Karpas-422 (cell line): ENCODE data around the gene DUOX1. TPM values are rescaled to one million over a fixed set of nuclear protein-coding genes. Genes with fewer than 3 reads are reported as not detected.

Source experiments
- DNase-seq: peaks from one replicate; pipeline ENCODE4 v3.0.0-alpha.2; 2015
- H2AFZ ChIP-seq: fragments of 200-600 bp; sonication (generic); 2 replicates; pipeline ENCODE4 v1.6.1; 2014; ENCODE audit warnings: antibody characterized with exemption, low read length, mixed read lengths
- H3K27ac ChIP-seq: fragments of 200-600 bp; sonication (generic); 2 replicates; pipeline ENCODE4 v1.5.1; 2014; ENCODE audit warnings: mild to moderate bottlenecking, low read length, moderate library complexity
- H3K27me3 ChIP-seq: fragments of 200-600 bp; sonication (generic); 2 replicates; pipeline ENCODE4 v1.6.1; 2014; ENCODE audit warnings: low read length, mixed read lengths
- H3K36me3 ChIP-seq: fragments of 200-600 bp; sonication (generic); 2 replicates; pipeline ENCODE4 v1.6.1; 2014; ENCODE audit warnings: low read length, mixed read lengths; ENCODE audit not compliant: insufficient read depth
- H3K4me1 ChIP-seq: fragments of 200-600 bp; sonication (generic); 2 replicates; pipeline ENCODE4 v1.6.1; 2014; ENCODE audit warnings: mild to moderate bottlenecking, low read length, mixed read lengths
- H3K4me2 ChIP-seq: fragments of 200-600 bp; sonication (generic); 2 replicates; pipeline ENCODE4 v1.6.1; 2014; ENCODE audit warnings: low read length, low read depth, mild to moderate bottlenecking; ENCODE audit not compliant: poor library complexity, severe bottlenecking
- H3K4me3 ChIP-seq: fragments of 200-600 bp; sonication (generic); 2 replicates; pipeline ENCODE4 v1.5.1; 2014; ENCODE audit warnings: mild to moderate bottlenecking, antibody characterized with exemption, low read length, mixed read lengths
- H3K79me2 ChIP-seq: fragments of 200-600 bp; sonication (generic); 2 replicates; pipeline ENCODE4 v1.6.1; 2014; ENCODE audit warnings: mild to moderate bottlenecking, low read length, mixed read lengths
- H3K9ac ChIP-seq: fragments of 200-600 bp; sonication (generic); 2 replicates; pipeline ENCODE4 v1.6.0; 2014; ENCODE audit warnings: low read length
- H3K9me2 ChIP-seq: fragments of 200-600 bp; sonication (generic), shearing (Covaris generic); replicated peaks from 2 replicates; pipeline ENCODE4 v1.6.0; 2014; ENCODE audit warnings: mild to moderate bottlenecking, low read length, moderate library complexity; ENCODE audit not compliant: insufficient read depth
- H3K9me3 ChIP-seq: fragments of 300-700, 200-600 bp; sonication (generic); 2 replicates; pipeline ENCODE4 v1.6.1; 2014; ENCODE audit warnings: low read length, mixed read lengths
- H4K20me1 ChIP-seq: fragments of 200-600 bp; sonication (generic); 2 replicates; pipeline ENCODE4 v1.6.1; 2014; ENCODE audit warnings: mild to moderate bottlenecking, antibody characterized with exemption, low read length, low read depth; ENCODE audit not compliant: insufficient read depth
- total RNA-seq: library from RNA; depleted of rRNA; stranded (reverse); fragments of >200 nt; shearing (Covaris generic); gene quantifications from 2 replicates; pipeline ENCODE4 v1.2.3, GENCODE V29; 2014; ENCODE audit warnings: low replicate concordance

DUOX1 gene
- total RNA-seq, 1 experiment from 2014 or later, result not detected

DNA sequence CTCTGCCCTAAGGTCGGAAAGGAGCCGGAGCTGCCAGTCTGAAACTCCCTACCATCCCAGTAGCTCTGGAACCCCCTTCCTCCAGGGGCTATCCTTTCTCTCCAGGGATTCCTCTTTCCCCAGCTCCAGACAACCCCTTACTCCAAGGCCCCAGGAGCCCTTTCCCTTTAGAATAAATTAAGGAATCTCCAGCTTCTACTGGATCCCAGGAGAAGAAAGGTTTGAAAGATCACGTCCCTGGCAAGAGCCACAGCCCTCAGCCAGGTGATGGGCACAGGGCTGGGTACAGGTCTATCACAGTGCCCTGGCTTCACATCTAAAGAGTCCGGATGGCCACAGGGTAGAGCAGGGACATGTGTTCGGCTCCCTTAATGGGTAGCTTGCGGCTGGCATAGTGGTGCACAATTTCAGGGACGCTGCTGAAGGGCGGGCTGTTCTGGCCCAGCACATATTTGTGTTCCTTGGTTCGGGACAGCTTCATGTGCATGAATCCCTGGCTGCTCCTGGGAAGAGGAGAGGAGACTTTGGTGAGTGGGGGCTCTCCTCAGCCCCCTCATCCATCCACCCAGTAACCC is 37.9 kb downstream of the DUOX1 start:
- H3K4me2 ChIP-seq, result peak overlapping the region; percentile 72
- no peaks in the 10 kb centered on the region for H3K9me3 ChIP-seq
- no peaks in the 10 kb centered on the region for H3K27me3 ChIP-seq
- peaks cover 66% of the 10 kb centered on the region for H3K4me1 ChIP-seq
- no peaks in the 10 kb centered on the region for H4K20me1 ChIP-seq
- peaks cover 12% of the 10 kb centered on the region; the same call in 1 of the 2 replicates for H3K36me3 ChIP-seq
- H3K9me2 ChIP-seq, result no peaks in the 10 kb centered on the region
- peak overlapping the region; percentile 89 for H3K9ac ChIP-seq
- H3K27ac ChIP-seq, result peak overlapping the region; percentile 97
- no peak overlapping the region for H2AFZ ChIP-seq
- H3K4me3 ChIP-seq, result peak overlapping the region; percentile 71
- DNase-seq, result no peak
- H3K79me2 ChIP-seq, result peaks cover 14% of the 10 kb centered on the region

DNA sequence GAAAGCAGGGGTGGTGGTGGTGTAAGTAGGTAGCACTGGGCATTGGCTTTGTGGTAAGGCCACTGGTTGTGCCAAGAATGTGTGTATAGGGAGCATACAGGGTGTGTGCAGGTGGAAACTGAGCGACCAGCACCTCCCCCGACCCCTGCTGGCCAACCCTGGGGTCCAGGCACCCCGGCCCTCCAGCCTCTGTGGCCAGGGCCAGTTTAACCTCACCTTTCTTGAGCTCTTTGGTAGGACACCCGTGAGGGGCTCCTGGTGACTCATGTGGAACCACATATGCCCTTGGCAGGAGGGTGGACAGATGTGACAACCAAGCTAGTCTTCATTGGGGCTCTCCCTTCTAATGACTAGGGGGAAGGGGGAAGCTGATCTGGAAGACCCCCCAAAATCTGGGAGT is 38.5 kb downstream of the DUOX1 start:
- H2AFZ ChIP-seq, result no peak overlapping the region

DNA sequence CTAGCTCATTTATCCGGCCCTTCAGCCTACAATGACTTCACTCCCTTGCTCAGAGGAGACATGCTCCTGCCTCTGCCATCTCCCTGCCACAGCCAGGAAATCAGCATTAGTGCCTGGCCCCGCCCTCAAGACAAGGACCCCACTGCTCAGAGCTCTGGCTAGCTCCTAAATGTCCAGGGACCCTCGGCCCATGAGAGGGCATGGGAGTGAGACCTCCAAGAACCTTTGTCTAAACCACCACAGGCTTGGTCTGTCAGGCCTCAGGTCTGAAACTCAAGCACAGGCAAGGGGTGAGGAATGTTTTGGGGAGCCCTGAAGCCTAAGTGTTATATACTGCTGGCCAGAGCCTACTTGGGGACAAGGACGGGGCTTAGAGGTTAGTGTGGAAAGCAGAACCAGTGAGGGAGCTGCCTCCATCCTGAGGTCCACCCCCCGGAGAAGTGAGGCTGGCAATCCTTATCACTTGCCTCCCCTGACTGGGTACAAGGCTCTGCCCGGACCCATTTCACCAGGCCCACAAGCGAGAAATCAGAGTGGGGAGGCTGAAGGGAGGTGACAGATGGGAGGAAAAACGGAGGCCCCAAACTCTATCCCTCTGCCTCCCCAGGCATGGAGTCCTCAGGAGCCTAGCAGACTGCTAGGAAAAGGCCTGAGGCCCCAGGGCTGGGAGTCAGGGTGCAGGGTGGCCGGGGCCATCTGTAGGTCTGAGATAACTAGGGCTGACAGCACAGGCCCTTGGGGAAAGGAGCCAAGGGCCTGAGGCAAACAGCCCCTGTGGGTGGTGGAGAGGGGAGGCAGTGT is 39.2 kb downstream of the DUOX1 start:
- peak overlapping the region; percentile 89 for H3K9ac ChIP-seq
- H3K4me2 ChIP-seq, result peak overlapping the region; percentile 72
- H2AFZ ChIP-seq, result no peak overlapping the region
- peak overlapping the region; percentile 97 for H3K27ac ChIP-seq
- H3K4me3 ChIP-seq, result peak overlapping the region; percentile 71
- no peaks in the 10 kb centered on the region for H3K9me3 ChIP-seq
- H3K4me1 ChIP-seq, result peaks cover 79% of the 10 kb centered on the region
- peak; percentile 67 for DNase-seq
- peaks cover 12% of the 10 kb centered on the region; the same call in 1 of the 2 replicates for H3K36me3 ChIP-seq
- no peaks in the 10 kb centered on the region for H3K9me2 ChIP-seq
- H3K79me2 ChIP-seq, result peaks cover 16% of the 10 kb centered on the region
- no peaks in the 10 kb centered on the region for H3K27me3 ChIP-seq
- no peaks in the 10 kb centered on the region for H4K20me1 ChIP-seq

More for the DNA sequence above, 38.5 kb downstream of the DUOX1 start:
- Histone ChIP-seq H3K9ac (peak overlapping the region; percentile 89), H3K9me2 (no peaks in the 10 kb centered on the region), H3K4me1 (peaks cover 72% of the 10 kb centered on the region), H3K79me2 (peaks cover 16% of the 10 kb centered on the region), H3K4me3 (peak overlapping the region; percentile 71; the same call in 1 of the 2 replicates), H3K27ac (peak overlapping the region; percentile 97), H3K36me3 (peaks cover 12% of the 10 kb centered on the region; the same call in 1 of the 2 replicates), H3K27me3 (no peaks in the 10 kb centered on the region), H4K20me1 (no peaks in the 10 kb centered on the region), H3K4me2 (peak overlapping the region; percentile 72), H3K9me3 (no peaks in the 10 kb centered on the region)
- no peak for DNase-seq

DNA sequence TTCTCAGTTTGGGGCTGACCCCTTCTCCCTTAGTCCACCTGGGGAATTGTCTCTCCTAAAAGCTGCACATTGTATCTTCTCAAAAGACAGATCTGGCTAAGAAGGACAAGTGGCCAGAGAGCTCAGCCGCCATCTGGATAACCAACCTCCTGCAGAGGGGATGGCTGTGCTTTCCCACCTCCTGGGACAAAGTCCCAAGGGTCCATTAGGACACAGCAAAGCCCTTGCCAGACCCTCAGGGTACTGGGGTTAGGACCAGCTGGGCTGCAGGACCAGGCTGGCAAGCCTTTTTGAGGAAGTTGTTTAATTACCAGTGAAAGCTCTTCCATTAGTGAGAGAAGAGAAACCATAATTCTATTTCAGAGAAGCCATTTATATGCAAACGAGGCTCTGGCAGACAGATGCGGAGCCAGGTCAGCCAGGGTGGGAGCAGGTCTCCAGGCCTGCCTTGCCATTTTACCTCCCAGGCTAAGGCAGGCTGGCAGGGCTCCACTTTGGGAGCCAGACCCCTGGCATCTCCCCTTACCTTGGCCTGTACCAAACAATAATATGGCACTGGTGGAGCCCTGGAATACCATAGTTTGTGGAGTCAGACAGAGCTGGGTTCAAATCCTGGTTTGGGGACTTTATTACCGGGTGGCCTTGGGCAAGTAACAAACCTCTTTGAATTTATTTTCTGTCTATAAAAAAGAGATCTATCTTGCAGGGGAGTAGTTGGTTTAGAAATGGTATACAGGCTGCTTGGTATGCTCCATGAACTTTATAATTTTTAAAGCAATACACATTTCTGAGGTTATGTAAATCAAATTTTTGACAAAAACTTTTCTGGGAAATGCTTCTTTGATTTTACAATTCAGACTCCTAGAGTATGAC is 40.0 kb downstream of the DUOX1 start:
- Histone ChIP-seq H3K9ac (peak overlapping the region; percentile 89), H3K4me2 (peak overlapping the region; percentile 72), H3K27ac (peak overlapping the region; percentile 97), H3K36me3 (peaks cover 12% of the 10 kb centered on the region; the same call in 1 of the 2 replicates), H3K4me1 (peaks cover 87% of the 10 kb centered on the region), H3K9me3 (no peaks in the 10 kb centered on the region), H3K79me2 (peaks cover 16% of the 10 kb centered on the region), H3K27me3 (no peaks in the 10 kb centered on the region), H4K20me1 (no peaks in the 10 kb centered on the region), H2AFZ (no peak overlapping the region), H3K4me3 (peak overlapping the region; percentile 71), H3K9me2 (no peaks in the 10 kb centered on the region)
- DNase-seq, result peak; percentile 93

DNA sequence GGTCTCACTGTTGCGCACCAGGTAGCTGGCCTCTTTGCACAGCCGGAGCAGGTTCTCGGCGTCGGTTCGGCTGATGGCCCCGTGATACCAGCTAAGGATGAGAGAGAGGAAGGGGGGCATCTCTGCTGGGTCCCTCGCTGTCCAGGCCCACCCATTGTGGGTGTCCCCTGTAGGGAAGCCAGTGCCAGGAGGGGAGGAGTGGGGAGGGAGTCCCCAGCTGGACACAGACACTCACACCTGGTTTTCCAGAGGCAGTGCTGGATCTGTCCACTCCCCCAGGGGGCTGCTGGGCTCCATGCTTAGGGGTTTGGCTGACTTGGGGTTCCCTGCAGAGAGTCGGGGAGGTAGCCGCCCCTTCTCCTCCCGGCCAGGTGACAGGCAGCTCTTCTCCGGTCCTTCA is 42.1 kb downstream of the DUOX1 start:
- peak overlapping the region; percentile 79 for H3K9ac ChIP-seq
- DNase-seq, result no peak
- H3K27me3 ChIP-seq, result no peaks in the 10 kb centered on the region
- no peaks in the 10 kb centered on the region for H4K20me1 ChIP-seq
- peaks cover 22% of the 10 kb centered on the region for H3K79me2 ChIP-seq
- peaks cover 100% of the 10 kb centered on the region for H3K4me1 ChIP-seq
- peak overlapping the region; percentile 74 for H3K4me2 ChIP-seq
- peaks cover 12% of the 10 kb centered on the region; the same call in 1 of the 2 replicates for H3K36me3 ChIP-seq
- no peak overlapping the region for H3K4me3 ChIP-seq
- H3K9me2 ChIP-seq, result no peaks in the 10 kb centered on the region
- no peaks in the 10 kb centered on the region for H3K9me3 ChIP-seq
- peak overlapping the region; percentile 97 for H3K27ac ChIP-seq
- H2AFZ ChIP-seq, result no peak overlapping the region

DNA sequence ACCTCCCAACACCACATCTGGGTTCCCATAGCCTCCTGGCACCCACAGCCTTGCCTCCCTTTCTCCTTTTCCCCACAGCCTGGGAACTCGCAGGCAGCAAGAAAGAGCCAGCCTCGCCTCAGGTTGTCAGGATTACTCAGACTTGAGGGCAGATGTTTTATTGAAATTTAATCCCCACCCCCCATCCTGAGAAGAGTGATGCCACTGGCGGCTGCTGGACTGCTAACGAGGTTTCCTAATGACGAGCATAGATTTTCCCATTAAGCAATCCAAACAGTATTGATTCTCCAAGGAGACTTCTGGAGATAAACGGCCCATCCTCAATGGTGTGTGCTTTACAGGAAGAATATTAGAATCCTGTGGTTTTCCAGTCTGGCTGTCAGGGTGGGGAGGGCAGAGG is 44.3 kb downstream of the DUOX1 start:
- peaks cover 88% of the 10 kb centered on the region for H3K4me1 ChIP-seq
- no peaks in the 10 kb centered on the region for H4K20me1 ChIP-seq
- no peak overlapping the region for H2AFZ ChIP-seq
- no peaks in the 10 kb centered on the region for H3K27me3 ChIP-seq
- H3K4me2 ChIP-seq, result peak overlapping the region; percentile 74
- peak overlapping the region; percentile 6; the same call in 1 of the 2 replicates for H3K4me3 ChIP-seq
- H3K9me3 ChIP-seq, result no peaks in the 10 kb centered on the region
- H3K79me2 ChIP-seq, result peaks cover 35% of the 10 kb centered on the region
- no peaks in the 10 kb centered on the region for H3K9me2 ChIP-seq
- H3K27ac ChIP-seq, result peak overlapping the region; percentile 97
- peak overlapping the region; percentile 79 for H3K9ac ChIP-seq
- peaks cover 23% of the 10 kb centered on the region; the same call in 1 of the 2 replicates for H3K36me3 ChIP-seq
- DNase-seq, result no peak

DNA sequence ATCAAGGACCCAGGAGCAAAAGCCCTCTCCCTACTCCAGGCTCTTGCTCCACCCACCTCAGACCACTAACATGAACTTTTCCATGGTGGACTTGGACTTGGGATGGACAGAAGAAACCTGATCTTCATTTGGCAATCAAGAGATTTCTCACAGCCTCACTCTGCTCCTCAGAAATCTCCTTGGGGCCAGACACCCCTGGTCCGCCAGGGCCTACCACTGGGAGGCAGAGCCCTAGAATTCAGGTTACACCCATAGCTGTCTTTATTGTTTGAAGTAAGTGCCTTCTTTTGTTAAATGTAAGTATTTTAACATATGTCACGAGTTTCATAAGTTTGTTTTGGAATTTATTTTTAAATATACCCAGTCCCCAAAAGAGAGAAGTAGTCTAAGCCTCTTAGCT is 44.8 kb downstream of the DUOX1 start:
- H3K79me2 ChIP-seq, result peaks cover 40% of the 10 kb centered on the region
- peak; percentile 53 for DNase-seq
- peaks cover 23% of the 10 kb centered on the region; the same call in 1 of the 2 replicates for H3K36me3 ChIP-seq
- no peaks in the 10 kb centered on the region for H4K20me1 ChIP-seq
- peaks cover 83% of the 10 kb centered on the region for H3K4me1 ChIP-seq
- 0 out of 2 replicates have a peak overlapping the region, but pooled peaks have one; percentile 6 for H3K4me3 ChIP-seq
- H3K9me2 ChIP-seq, result no peaks in the 10 kb centered on the region
- no peaks in the 10 kb centered on the region for H3K9me3 ChIP-seq
- H3K27ac ChIP-seq, result peak overlapping the region; percentile 97
- peak overlapping the region; percentile 79 for H3K9ac ChIP-seq
- no peak overlapping the region for H2AFZ ChIP-seq
- H3K4me2 ChIP-seq, result peak overlapping the region; percentile 74
- H3K27me3 ChIP-seq, result no peaks in the 10 kb centered on the region
